ENCODE measurements around the gene MYCBPAP.

MYCBPAP gene

GRCh38 chr17:50507871-50508572 is at the start of gene MYCBPAP:
MYCBPAP (plus strand) TSS chr17:50508439; CDS start chr17:50508675, 236 bp downstream.
- DNase-seq, result peak; percentile 61 to 66

GRCh38 chr17:50458701-50459676 is 49.2 kb upstream of the MYCBPAP start:
- no peak for DNase-seq

- no peak for DNase-seq
Observed at GRCh38 chr17:50459756-50460155, 48.5 kb upstream of the MYCBPAP start.

GRCh38 chr17:50460831-50461526 is 47.3 kb upstream of the MYCBPAP start:
- DNase-seq, result no peak

- DNase-seq, result no peak
Observed at GRCh38 chr17:50461550-50462132, 46.6 kb upstream of the MYCBPAP start.

GRCh38 chr17:50462446-50462845 is 45.8 kb upstream of the MYCBPAP start:
- DNase-seq, result no peak

- DNase-seq, result no peak
Observed at GRCh38 chr17:50464121-50464520, 44.1 kb upstream of the MYCBPAP start.

GRCh38 chr17:50464736-50465135 is 43.5 kb upstream of the MYCBPAP start:
- no peak for DNase-seq

- no peak for DNase-seq
Observed at GRCh38 chr17:50465171-50465570, 43.1 kb upstream of the MYCBPAP start.

- no peak for DNase-seq
Observed at GRCh38 chr17:50465635-50466034, 42.6 kb upstream of the MYCBPAP start.

GRCh38 chr17:50466371-50467113 is 41.7 kb upstream of the MYCBPAP start:
- DNase-seq, result no peak

GRCh38 chr17:50467114-50467854 is 41.0 kb upstream of the MYCBPAP start:
- DNase-seq, result no peak

GRCh38 chr17:50467855-50468303 is 40.4 kb upstream of the MYCBPAP start:
- no peak for DNase-seq

- no peak for DNase-seq
Observed at GRCh38 chr17:50468304-50469207, 39.7 kb upstream of the MYCBPAP start, which contains the start of gene CHAD. CHAD (minus strand) TSS chr17:50468880; CDS start chr17:50468813, 67 bp downstream.

- DNase-seq, result no peak
Observed at GRCh38 chr17:50469208-50469605, 39.0 kb upstream of the MYCBPAP start.

- DNase-seq, result no peak
Observed at GRCh38 chr17:50469671-50470305, 38.5 kb upstream of the MYCBPAP start.

GRCh38 chr17:50470426-50470825 is 37.8 kb upstream of the MYCBPAP start:
- no peak for DNase-seq

GRCh38 chr17:50471009-50471905 is 37.0 kb upstream of the MYCBPAP start:
- no peak for DNase-seq

Measured in activated CD4-positive, alpha-beta T cell treated with anti-CD3 and anti-CD28 coated beads, Interleukin-2, amount 50 U/mL, for 4 hours (primary cell).